ENCODE results near the gene HOXD8. TPM values are rescaled to one million over a fixed set of nuclear protein-coding genes. Genes with fewer than 3 reads are reported as not detected.

Gene HOXD8
- total and polyA plus RNA-seq, 10 of the 15 experiments (the other 5 are each of a cell fraction or from before 2014, with no cell fraction given), result not detected

DNA sequence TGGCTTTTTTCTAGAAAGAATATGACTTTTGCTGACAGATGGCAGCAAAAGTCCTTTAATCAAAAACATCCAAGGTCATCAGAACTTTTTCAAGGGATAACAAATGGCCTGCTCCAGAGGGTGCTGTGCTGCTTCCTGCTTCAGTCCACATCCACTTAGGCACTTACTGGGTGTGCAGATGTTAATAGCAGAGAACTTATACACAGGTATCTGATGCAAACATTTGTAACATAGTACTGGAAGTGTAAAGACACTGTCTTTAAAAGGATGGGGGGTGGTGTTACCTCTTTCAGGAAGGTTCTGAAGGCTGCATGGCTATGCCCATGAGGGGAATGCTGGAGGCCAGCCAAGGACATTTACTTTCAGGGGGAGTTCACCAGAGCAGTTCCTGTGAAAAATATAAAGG is 5.5 kb downstream of the HOXD8 start:
- ChIA-PET CTCF (no interaction called here), POLR2A (no interaction called here), RAD21 (ENCODE audit: unreplicated experiment) (interaction anchor here (0.8 kb wide), 1 partner anchor 519 kb away, joined by 3 read pairs; no protein-coding TSS in a partner anchor), SMC1A (ENCODE audit: uncharacterized antibody, unreplicated experiment) (no interaction called here)
- ATAC-seq, result no peak
- intact Hi-C loops (cut with micrococcal nuclease; ENCODE audit: unreplicated experiment) (no loop called here), in situ Hi-C loops (cut with MboI) (loop anchor here (25.0 kb wide), 1 partner anchor 1202 kb away; no protein-coding TSS in a partner anchor)
- no peak overlapping the region for H3K4me3 ChIP-seq
- no peak overlapping the region for H3K9ac ChIP-seq (ENCODE audit: control insufficient read depth, insufficient read depth, low read length)
- no peak overlapping the region for H3K4me2 ChIP-seq (ENCODE audit: control insufficient read depth, insufficient read depth)
- no peaks in the 10 kb centered on the region for H3K4me1 ChIP-seq (ENCODE audit: control insufficient read depth, insufficient read depth, low read length)
- peaks cover 5 to 28% of the 10 kb centered on the region in 2 experiments for H3K27me3 ChIP-seq (replicated peaks in 1 of 2; ENCODE audit: control insufficient read depth in 2 of 2, insufficient read depth in 2 of 2, low read length in 1 of 2)
- no peaks in the 10 kb centered on the region for H4K20me1 ChIP-seq (ENCODE audit: control insufficient read depth, insufficient read depth)
- no peak for FAIRE-seq
- H3K79me2 ChIP-seq (ENCODE audit: control insufficient read depth, insufficient read depth, low read length), result no peaks in the 10 kb centered on the region
- no peaks in the 10 kb centered on the region; the same call in 2 of the 3 replicates for H3K9me3 ChIP-seq (replicated peaks; ENCODE audit: control insufficient read depth, insufficient read depth, low read length)
- no peaks in the 10 kb centered on the region for H3K36me3 ChIP-seq (ENCODE audit: control insufficient read depth in 2 of 2, insufficient read depth in 2 of 2, low read length in 1 of 2)
- H3K27ac ChIP-seq (ENCODE audit: control insufficient read depth, insufficient read depth), result no peak overlapping the region
- no TSS peak for BruUV-seq (replicated peaks)
- no peak for DNase-seq (ENCODE audit: low read depth, low spot score)
- no peak overlapping the region for H2AFZ ChIP-seq (ENCODE audit: control insufficient read depth, low read depth, low read length)
- no peak for TF ChIP-seq RELA (IDR thresholded peaks at IDR 0.05; ENCODE audit: borderline replicate concordance, partially characterized antibody)
- no peak for TF ChIP-seq ZZZ3 (IDR thresholded peaks at IDR 0.05; ENCODE audit: control insufficient read depth, insufficient read length, low read depth)
- TF ChIP-seq CUX1 (IDR thresholded peaks at IDR 0.05; ENCODE audit: insufficient replicate concordance, low read depth, low read length), result no peak
- no peak for TF ChIP-seq CHD2 (IDR thresholded peaks at IDR 0.05; ENCODE audit: borderline replicate concordance, low read depth, low read length)
- no peak for TF ChIP-seq STAT3 (IDR thresholded peaks at IDR 0.05; ENCODE audit: low read depth, low read length)
- TF ChIP-seq MTA2 (IDR thresholded peaks at IDR 0.05; ENCODE audit: low read depth), result no peak
- TF ChIP-seq KDM1A (IDR thresholded peaks at IDR 0.05; ENCODE audit: borderline replicate concordance), result no peak
- TF ChIP-seq ZBTB33 (IDR thresholded peaks at IDR 0.05), result no peak
- TF ChIP-seq PML (IDR thresholded peaks at IDR 0.05; ENCODE audit: low read length), result no peak
- TF ChIP-seq TCF12 (IDR thresholded peaks at IDR 0.05; ENCODE audit: low read depth, low read length), result no peak
- no peak for TF ChIP-seq HDAC6 (IDR thresholded peaks at IDR 0.05; ENCODE audit: unreplicated experiment)
- TF ChIP-seq, protein P1, sequence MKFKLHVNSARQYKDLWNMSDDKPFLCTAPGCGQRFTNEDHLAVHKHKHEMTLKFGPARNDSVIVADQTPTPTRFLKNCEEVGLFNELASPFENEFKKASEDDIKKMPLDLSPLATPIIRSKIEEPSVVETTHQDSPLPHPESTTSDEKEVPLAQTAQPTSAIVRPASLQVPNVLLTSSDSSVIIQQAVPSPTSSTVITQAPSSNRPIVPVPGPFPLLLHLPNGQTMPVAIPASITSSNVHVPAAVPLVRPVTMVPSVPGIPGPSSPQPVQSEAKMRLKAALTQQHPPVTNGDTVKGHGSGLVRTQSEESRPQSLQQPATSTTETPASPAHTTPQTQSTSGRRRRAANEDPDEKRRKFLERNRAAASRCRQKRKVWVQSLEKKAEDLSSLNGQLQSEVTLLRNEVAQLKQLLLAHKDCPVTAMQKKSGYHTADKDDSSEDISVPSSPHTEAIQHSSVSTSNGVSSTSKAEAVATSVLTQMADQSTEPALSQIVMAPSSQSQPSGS (IDR thresholded peaks at IDR 0.05; ENCODE audit: low read length), result no peak
- TF ChIP-seq, protein P2, sequence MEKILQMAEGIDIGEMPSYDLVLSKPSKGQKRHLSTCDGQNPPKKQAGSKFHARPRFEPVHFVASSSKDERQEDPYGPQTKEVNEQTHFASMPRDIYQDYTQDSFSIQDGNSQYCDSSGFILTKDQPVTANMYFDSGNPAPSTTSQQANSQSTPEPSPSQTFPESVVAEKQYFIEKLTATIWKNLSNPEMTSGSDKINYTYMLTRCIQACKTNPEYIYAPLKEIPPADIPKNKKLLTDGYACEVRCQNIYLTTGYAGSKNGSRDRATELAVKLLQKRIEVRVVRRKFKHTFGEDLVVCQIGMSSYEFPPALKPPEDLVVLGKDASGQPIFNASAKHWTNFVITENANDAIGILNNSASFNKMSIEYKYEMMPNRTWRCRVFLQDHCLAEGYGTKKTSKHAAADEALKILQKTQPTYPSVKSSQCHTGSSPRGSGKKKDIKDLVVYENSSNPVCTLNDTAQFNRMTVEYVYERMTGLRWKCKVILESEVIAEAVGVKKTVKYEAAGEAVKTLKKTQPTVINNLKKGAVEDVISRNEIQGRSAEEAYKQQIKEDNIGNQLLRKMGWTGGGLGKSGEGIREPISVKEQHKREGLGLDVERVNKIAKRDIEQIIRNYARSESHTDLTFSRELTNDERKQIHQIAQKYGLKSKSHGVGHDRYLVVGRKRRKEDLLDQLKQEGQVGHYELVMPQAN (conservative IDR thresholded peaks at IDR 0.05), result no peak
- TF ChIP-seq TARDBP (IDR thresholded peaks at IDR 0.05; ENCODE audit: borderline replicate concordance), result no peak
